K562 (cell line): ENCODE data around the gene SNU13. TPM values are rescaled to one million over a fixed set of nuclear protein-coding genes. Genes with fewer than 3 reads are reported as not detected.

Source experiments
- ATF7 ChIP-seq: fragments of 450-650 bp; IDR thresholded peaks from 2 replicates; pipeline ENCODE4 v1.7.1; 2014; ENCODE audit warnings: mild to moderate bottlenecking, moderate library complexity
- CCAR2 ChIP-seq: fragments of 200-400 bp; formaldehyde crosslinking; IDR thresholded peaks from 2 replicates; pipeline ENCODE4 v1.6.1; 2017; ENCODE audit warnings: mild to moderate bottlenecking, low read depth, low read length
- CTCF ChIP-seq, 3 experiments: IDR thresholded peaks in 2 of 3; conservative IDR thresholded peaks in 1 of 3; 2 replicates each; pipeline ENCODE4 v1.5.1; 2011 to 2012; ENCODE audit warnings: low read length in 3 of 3, mild to moderate bottlenecking in 3 of 3, control low read depth in 2 of 3, improper control_type of control experiment in 1 of 3, inconsistent platforms in 1 of 3, low read depth in 1 of 3, mixed read lengths in 1 of 3, moderate library complexity in 1 of 3; ENCODE audit not compliant: insufficient read depth in 2 of 3
- LEF1 ChIP-seq: fragments of 450-650 bp; IDR thresholded peaks from 2 replicates; pipeline ENCODE4 v1.6.1; 2016; ENCODE audit warnings: mild to moderate bottlenecking
- MCM5 ChIP-seq: fragments of 450-650 bp; IDR thresholded peaks from 2 replicates; pipeline ENCODE4 v1.6.1; 2016; ENCODE audit warnings: low read depth
- MEF2A ChIP-seq: IDR thresholded peaks from 2 replicates; pipeline ENCODE4 v1.6.1; 2011; ENCODE audit warnings: low read depth, mild to moderate bottlenecking, low read length, moderate library complexity; ENCODE audit not compliant: control insufficient read depth
- NFXL1 ChIP-seq: fragments of 450-650 bp; formaldehyde crosslinking; IDR thresholded peaks from 2 replicates; pipeline ENCODE4 v1.4.0; 2021; ENCODE audit warnings: mild to moderate bottlenecking
- RREB1 ChIP-seq: fragments of 250-450 bp; sonication (Bioruptor Pico); IDR thresholded peaks from 2 replicates; pipeline ENCODE4 v1.4.0; 2020
- TBL1XR1 ChIP-seq, 2 experiments: IDR thresholded peaks; 2 replicates each; pipeline ENCODE4 v1.6.1; 2012; ENCODE audit warnings: improper control_type of control experiment in 2 of 2, low read length in 2 of 2, mild to moderate bottlenecking in 1 of 2
- ZNF324 ChIP-seq: fragments of 250-450 bp; sonication (Bioruptor Pico); IDR thresholded peaks from 2 replicates; pipeline ENCODE4 v1.4.0; 2020; ENCODE audit warnings: mild to moderate bottlenecking
- ZNF518B ChIP-seq: fragments of 250-450 bp; sonication (Bioruptor Pico); IDR thresholded peaks from 2 replicates; pipeline ENCODE4 v1.5.0; 2021; ENCODE audit warnings: mild to moderate bottlenecking, moderate library complexity
- polyA plus RNA-seq, 8 experiments: library from polyadenylated mRNA; depleted of rRNA in 4 of 8; stranded (reverse) in 5 of 8; unstranded in 3 of 8; fragments of >200 nt; fragmentation: Nextera tagmentation in 2 of 8; fragmentation: Illumina TruSeq in 1 of 8; extraction: Ambion mirVana in 2 of 8; extraction: Trizol in 1 of 8; gene quantifications; 2 replicates each; pipeline versions ENCODE4 v1.2.1 to v1.2.3, GENCODE V29; 2011 to 2014; ENCODE audit warnings: inconsistent platforms in 1 of 8, missing spikeins in 1 of 8
- total RNA-seq, 7 experiments: library from RNA; depleted of rRNA in 6 of 7; stranded (reverse); fragments of >200 nt in 6 of 7; fragmentation: Illumina TruSeq in 2 of 7; extraction: Trizol in 2 of 7; gene quantifications; 2 replicates each; pipeline versions ENCODE4 v1.2.1 to v1.2.3, GENCODE V29; 2011 to 2021; ENCODE audit warnings: low replicate concordance in 1 of 7

The SNU13 gene
- total and polyA plus RNA-seq, 9 of the 15 experiments (the other 6 are each of a cell fraction or from before 2014, with no cell fraction given), result 185 to 981 (median 283) TPM

GRCh38 chr22:41695211-41695610 is 6.5 kb upstream of the SNU13 start (continued):
- TF ChIP-seq MEF2A, result no peak
- TF ChIP-seq NFXL1 (CRISPR knock-in tag), result no peak
- TF ChIP-seq RREB1 (CRISPR knock-in tag), result no peak
- no peak for TF ChIP-seq CCAR2
- TF ChIP-seq CTCF (IDR thresholded peaks at IDR 0.05 in 2 of 3, conservative IDR thresholded peaks at IDR 0.05 in 1 of 3; ENCODE audit: insufficient read depth in 2 of 3, low read depth in 1 of 3, low read length in 3 of 3), result no peak
- TF ChIP-seq LEF1, result no peak
- TF ChIP-seq ZNF518B (CRISPR knock-in tag), result no peak
- TF ChIP-seq ZNF324 (CRISPR knock-in tag), result no peak
- TF ChIP-seq ATF7, result no peak
- no peak for TF ChIP-seq MCM5
- no peak for TF ChIP-seq TBL1XR1 (IDR thresholded peaks at IDR 0.05; ENCODE audit: low read length in 2 of 2)
- TF ChIP-seq, all 486 proteins: peak for 0
